Body of pancreas (tissue), 4 donors: ENCODE measurements around the gene TNNI2.

Experiments
- POLR2A ChIP-seq, 3 donors: fragments of 450-650 bp; IDR thresholded peaks; one replicate each; pipeline ENCODE4 v1.6.1; 2016; ENCODE audit warnings: antibody characterized with exemption in 3 of 3, mild to moderate bottlenecking in 2 of 3
- TF ChIP-seq, protein P1 (sequence below), 7 experiments: fragments of 450-650 bp in 4 of 7; fragments of 200-600 bp in 3 of 7; sonication (generic) in 3 of 7; IDR thresholded peaks; one replicate each; pipeline ENCODE4 v1.5.1; 2016 to 2019; ENCODE audit warnings: antibody characterized with exemption in 7 of 7

DNA sequence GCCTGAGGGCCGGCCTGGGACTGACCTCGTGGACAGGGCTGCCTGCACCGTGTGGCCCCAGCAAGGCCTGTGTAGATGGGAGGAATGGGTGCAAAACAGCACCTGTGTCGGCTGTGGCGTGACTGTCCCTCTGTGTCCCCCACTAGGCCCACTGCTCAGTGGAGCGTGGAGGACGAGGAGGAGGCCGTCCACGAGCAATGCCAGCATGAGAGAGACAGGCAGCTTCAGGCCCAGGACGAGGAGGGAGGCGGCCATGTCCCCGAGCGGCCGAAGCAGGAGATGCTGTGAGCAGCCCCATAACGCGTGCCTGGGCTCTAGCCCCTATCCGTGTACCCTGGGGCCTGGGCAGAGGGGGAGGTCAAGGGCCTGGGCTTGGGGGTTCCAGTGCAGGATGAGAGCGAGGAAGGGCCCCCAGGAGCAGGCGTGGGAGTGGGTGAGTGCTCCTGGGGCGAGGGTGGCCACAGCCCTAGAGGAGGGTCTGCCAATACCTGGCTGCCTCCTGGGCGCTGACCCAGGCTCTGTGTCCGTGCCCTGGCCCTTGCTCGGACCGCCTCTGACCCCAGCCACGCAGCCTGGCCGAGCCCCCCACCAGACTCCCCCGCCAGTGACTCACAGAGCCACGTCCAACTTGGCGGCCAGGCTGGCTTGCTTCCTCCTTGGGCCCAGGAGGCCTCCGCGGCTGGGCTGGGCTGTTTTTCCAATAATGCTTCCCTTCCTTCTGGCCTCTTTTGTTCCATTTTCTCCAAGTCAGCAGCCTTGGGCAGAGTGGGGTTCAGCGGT, 41.4 kb downstream of the TNNI2 start:
- TF ChIP-seq, protein P1, sequence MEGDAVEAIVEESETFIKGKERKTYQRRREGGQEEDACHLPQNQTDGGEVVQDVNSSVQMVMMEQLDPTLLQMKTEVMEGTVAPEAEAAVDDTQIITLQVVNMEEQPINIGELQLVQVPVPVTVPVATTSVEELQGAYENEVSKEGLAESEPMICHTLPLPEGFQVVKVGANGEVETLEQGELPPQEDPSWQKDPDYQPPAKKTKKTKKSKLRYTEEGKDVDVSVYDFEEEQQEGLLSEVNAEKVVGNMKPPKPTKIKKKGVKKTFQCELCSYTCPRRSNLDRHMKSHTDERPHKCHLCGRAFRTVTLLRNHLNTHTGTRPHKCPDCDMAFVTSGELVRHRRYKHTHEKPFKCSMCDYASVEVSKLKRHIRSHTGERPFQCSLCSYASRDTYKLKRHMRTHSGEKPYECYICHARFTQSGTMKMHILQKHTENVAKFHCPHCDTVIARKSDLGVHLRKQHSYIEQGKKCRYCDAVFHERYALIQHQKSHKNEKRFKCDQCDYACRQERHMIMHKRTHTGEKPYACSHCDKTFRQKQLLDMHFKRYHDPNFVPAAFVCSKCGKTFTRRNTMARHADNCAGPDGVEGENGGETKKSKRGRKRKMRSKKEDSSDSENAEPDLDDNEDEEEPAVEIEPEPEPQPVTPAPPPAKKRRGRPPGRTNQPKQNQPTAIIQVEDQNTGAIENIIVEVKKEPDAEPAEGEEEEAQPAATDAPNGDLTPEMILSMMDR (IDR thresholded peaks at IDR 0.05), result no peak
- TF ChIP-seq POLR2A (IDR thresholded peaks at IDR 0.05), result no peak
